KBM-7 (cell line): ENCODE data around the gene MAGI2.

Experiments
- DNase-seq: peaks from one replicate; pipeline ENCODE4 v3.0.0-alpha.2; 2015
- in situ Hi-C: fragments of 300-500 bp; cut with MboI; formaldehyde crosslinking; loops from 2 replicates; pipeline ENCODE4 v1.14.3; 2020; ENCODE audit warnings: low sequenced_read_pairs, low pct_unique_long_range_greater_than_20kb, mixed read lengths

MAGI2 gene

GRCh38 chr7:78746301-78746700, 707.2 kb downstream of the MAGI2 start:
- no peak for DNase-seq
- in situ Hi-C loops = no loop called here

- DNase-seq = no peak
- in situ Hi-C loops = no loop called here
Measured at GRCh38 chr7:78742694-78743093, 710.8 kb downstream of the MAGI2 start.

- in situ Hi-C loops = no loop called here
- DNase-seq = no peak
Measured at GRCh38 chr7:78736548-78736947, 716.9 kb downstream of the MAGI2 start.

- DNase-seq = no peak
- in situ Hi-C loops = no loop called here
Measured at GRCh38 chr7:78734626-78735025, 718.8 kb downstream of the MAGI2 start.

GRCh38 chr7:78720066-78720465, 733.4 kb downstream of the MAGI2 start:
- in situ Hi-C loops = no loop called here
- DNase-seq = no peak

GRCh38 chr7:78718212-78718611, 735.3 kb downstream of the MAGI2 start:
- in situ Hi-C loops = no loop called here
- DNase-seq = no peak

- DNase-seq = no peak
- in situ Hi-C loops = no loop called here
Measured at GRCh38 chr7:78716876-78717275, 736.6 kb downstream of the MAGI2 start.

- DNase-seq = no peak
- in situ Hi-C loops = no loop called here
Measured at GRCh38 chr7:78714356-78714755, 739.1 kb downstream of the MAGI2 start.

GRCh38 chr7:78712111-78712510, 741.4 kb downstream of the MAGI2 start:
- in situ Hi-C loops = no loop called here
- DNase-seq = no peak

- in situ Hi-C loops = no loop called here
- DNase-seq = no peak
Measured at GRCh38 chr7:78709658-78710057, 743.8 kb downstream of the MAGI2 start.

- no peak for DNase-seq
- in situ Hi-C loops = no loop called here
Measured at GRCh38 chr7:78704504-78704903, 749.0 kb downstream of the MAGI2 start.

- DNase-seq = no peak
- in situ Hi-C loops = no loop called here
Measured at GRCh38 chr7:78703391-78703790, 750.1 kb downstream of the MAGI2 start.

GRCh38 chr7:78702770-78703169, 750.7 kb downstream of the MAGI2 start:
- DNase-seq = no peak
- in situ Hi-C loops = no loop called here

GRCh38 chr7:78695826-78696225, 757.6 kb downstream of the MAGI2 start:
- in situ Hi-C loops = no loop called here
- no peak for DNase-seq

- in situ Hi-C loops = no loop called here
- no peak for DNase-seq
Measured at GRCh38 chr7:78691584-78691983, 761.9 kb downstream of the MAGI2 start.

- in situ Hi-C loops = no loop called here
- DNase-seq = no peak
Measured at GRCh38 chr7:78690174-78690573, 763.3 kb downstream of the MAGI2 start.

- in situ Hi-C loops = no loop called here
Measured at GRCh38 chr7:78688376-78688775, 765.1 kb downstream of the MAGI2 start.

GRCh38 chr7:78686189-78686588, 767.3 kb downstream of the MAGI2 start:
- in situ Hi-C loops = no loop called here

More at GRCh38 chr7:78688376-78688775, 765.1 kb downstream of the MAGI2 start:
- DNase-seq = no peak

GRCh38 chr7:78684201-78684600, 769.3 kb downstream of the MAGI2 start:
- in situ Hi-C loops = no loop called here
- DNase-seq = no peak

More at GRCh38 chr7:78686189-78686588, 767.3 kb downstream of the MAGI2 start:
- DNase-seq = no peak

- in situ Hi-C loops = no loop called here
- DNase-seq = no peak
Measured at GRCh38 chr7:78683566-78683965, 769.9 kb downstream of the MAGI2 start.

GRCh38 chr7:78679112-78679876, 774.2 kb downstream of the MAGI2 start:
- in situ Hi-C loops = no loop called here
- no peak for DNase-seq
